K562 treated with DMSO at 1 percent for 4 hours (cell line): ENCODE results near the gene AK1. TPM values are rescaled to one million over a fixed set of nuclear protein-coding genes. Genes with fewer than 3 reads are reported as not detected.

Experiments
- total RNA-seq: library from RNA; unstranded; fragments of 300-600 nt; gene quantifications from 2 replicates; pipeline ENCODE4 v1.2.3, GENCODE V29; 2022; ENCODE audit not compliant: insufficient read depth

The AK1 gene, protein sequence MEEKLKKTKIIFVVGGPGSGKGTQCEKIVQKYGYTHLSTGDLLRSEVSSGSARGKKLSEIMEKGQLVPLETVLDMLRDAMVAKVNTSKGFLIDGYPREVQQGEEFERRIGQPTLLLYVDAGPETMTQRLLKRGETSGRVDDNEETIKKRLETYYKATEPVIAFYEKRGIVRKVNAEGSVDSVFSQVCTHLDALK
- 60.0 and 80.4 TPM in 2 replicates for total RNA-seq

GRCh38 chr9:127877566-127877998, at the start of gene AK1:
Gene AK1 (minus strand): TSS chr9:127877675. CDS start chr9:127874617, 3,058 bp downstream.

DNA sequence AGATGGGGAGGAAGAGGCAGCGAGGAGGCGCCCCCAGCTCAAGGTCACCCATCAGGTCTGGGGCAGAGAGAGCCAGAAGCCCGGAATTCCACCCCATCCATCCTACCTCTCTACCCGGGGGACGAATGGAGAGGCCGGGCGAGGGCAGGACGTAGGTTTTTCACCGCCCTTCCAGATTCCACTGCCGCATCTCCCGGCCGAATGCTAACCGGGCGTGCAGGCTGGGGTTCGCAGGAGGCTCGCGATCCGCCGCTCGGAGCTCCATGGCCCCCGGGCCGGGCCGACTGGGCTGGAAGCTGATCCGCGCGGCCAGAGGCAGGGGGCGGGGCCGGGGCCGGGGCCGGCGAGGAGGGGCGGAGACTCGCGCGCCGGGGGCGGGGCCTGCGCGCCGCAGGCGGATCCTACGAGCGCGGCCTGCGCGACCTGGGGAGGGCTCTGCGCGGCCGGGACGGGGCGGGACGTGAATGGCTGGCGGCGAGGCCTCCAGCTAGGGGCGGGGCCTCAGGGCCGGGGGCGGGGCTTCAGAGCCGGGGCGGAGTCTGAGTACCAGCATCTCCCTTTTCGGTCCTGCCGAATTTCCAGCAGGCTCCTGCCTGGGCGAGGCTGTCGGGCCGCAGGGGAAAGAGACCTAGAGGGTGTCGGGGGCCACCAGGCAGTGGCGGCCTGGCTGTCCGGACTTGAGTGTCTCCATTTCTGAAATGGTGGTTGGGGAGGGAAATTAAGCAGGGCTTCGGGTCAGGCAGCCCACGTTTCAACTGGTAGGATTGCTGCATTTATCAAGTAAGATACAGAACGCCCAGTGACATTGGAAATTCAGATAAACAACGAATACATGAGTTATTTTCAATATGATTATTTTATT, 39.5 kb upstream of the AK1 start, which contains the start of gene ST6GALNAC4:
Gene ST6GALNAC4 (minus strand): TSS at position 322 of the 862 bp plus-strand sequence. CDS start 622 bp downstream, outside the sequence.

DNA sequence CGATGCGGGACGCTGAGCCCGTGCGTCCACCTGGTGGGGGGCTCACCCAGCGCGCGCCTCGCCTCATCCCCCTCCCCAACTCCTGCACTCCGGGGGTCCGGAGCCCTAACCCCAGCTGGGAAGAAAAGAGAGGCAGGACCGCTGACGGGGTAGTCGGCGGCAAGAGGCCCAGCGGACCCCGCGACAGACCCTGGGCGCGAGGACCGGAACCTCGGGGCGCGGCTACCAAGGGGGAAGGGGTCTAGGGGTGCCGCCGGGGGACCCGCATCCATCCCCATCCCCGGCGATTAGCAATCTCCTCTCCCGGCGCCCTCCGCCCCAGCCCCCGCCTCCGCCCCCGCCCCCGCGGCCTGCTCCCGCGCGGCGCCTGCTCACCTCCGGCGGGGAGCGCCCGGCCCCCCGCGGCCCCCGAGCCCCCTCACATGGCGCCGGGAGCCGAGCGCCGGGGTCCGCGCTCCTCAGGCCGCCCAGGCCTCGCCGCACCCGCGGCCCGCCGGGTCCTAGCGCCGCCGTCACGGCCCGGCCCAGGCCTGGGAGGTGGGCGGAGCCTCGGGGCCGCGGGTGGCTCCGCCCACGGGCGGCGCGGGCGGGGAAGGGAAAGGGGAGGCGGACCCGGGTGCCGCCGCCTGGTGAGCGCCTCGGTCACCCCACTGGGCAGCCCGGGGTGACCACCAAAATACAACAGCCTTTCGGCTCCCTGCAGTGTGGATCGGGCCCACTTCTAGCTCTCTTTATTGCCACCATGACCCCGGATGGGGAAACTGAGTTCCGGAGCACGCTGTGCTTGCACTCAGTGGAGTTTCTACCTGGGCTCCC, 21.9 kb upstream of the AK1 start, which contains the start of gene ST6GALNAC6:
Gene ST6GALNAC6 (minus strand): TSS at position 476 of the 816 bp plus-strand sequence. CDS start 1,622 bp downstream, outside the sequence.

GRCh38 chr9:127854184-127854806, 23.2 kb downstream of the AK1 start, which contains the start of gene ENG:
Gene ENG (minus strand): TSS chr9:127854658. CDS start chr9:127854355, 303 bp downstream.

Other genes with a start within 250 kb of the AK1 start
- not detected in 2 replicates for gene CFAP157, start 170.7 kb downstream of the AK1 start, total RNA-seq
- gene PTRH1, start 162.0 kb downstream of the AK1 start, total RNA-seq = 11.8 and 17.2 TPM in 2 replicates
- gene TTC16, start 161.6 kb downstream of the AK1 start, total RNA-seq = not detected in 2 replicates
- 92.3 and 96.6 TPM in 2 replicates for gene TOR2A, start 142.4 kb downstream of the AK1 start, total RNA-seq
- 3.4 and 4.3 TPM in 2 replicates for gene SH2D3C, start 99.0 kb downstream of the AK1 start, total RNA-seq
- gene CDK9, start 91.6 kb downstream of the AK1 start, total RNA-seq = 25.5 and 46.9 TPM in 2 replicates
- 47.7 and 52.6 TPM in 2 replicates for gene FPGS, start 74.8 kb downstream of the AK1 start, total RNA-seq
- gene ENG, start 23.0 kb downstream of the AK1 start, total RNA-seq = 1.5 and 4.3 TPM in 2 replicates
- gene ST6GALNAC6, start 21.9 kb upstream of the AK1 start, total RNA-seq = 11.0 and 16.1 TPM in 2 replicates
- gene ST6GALNAC4, start 39.4 kb upstream of the AK1 start, total RNA-seq = 33.9 and 43.9 TPM in 2 replicates
- gene PIP5KL1, start 53.1 kb upstream of the AK1 start, total RNA-seq = 1.9 and 3.2 TPM in 2 replicates
- 61.7 and 64.3 TPM in 2 replicates for gene DPM2, start 60.2 kb upstream of the AK1 start, total RNA-seq
- gene EEIG1, start 103.3 kb upstream of the AK1 start, total RNA-seq = 40.2 and 53.4 TPM in 2 replicates
- 13.0 and 16.7 TPM in 2 replicates for gene NAIF1, start 189.6 kb upstream of the AK1 start, total RNA-seq
- gene SLC25A25, start 190.6 kb upstream of the AK1 start, total RNA-seq = 31.9 and 37.2 TPM in 2 replicates